Measurements from ENCODE around the gene HRCT1.

HRCT1 gene

GRCh38 chr9:35905912-35906679, at the start of gene HRCT1:
Gene HRCT1, plus strand, starts transcription at chr9:35906202. Its CDS starts 86 bp downstream, at chr9:35906288.
- H3K36me3 ChIP-seq (ENCODE audit: insufficient read depth, low read length): no peaks in the 10 kb centered on the region
- peak within 1 kb of the TSS; percentile 2 to 45 for H3K4me3 ChIP-seq (ENCODE audit: low read depth in 1 of 2, low read length in 2 of 2)
- peaks cover 66% of the 10 kb centered on the region for H3K4me1 ChIP-seq (ENCODE audit: insufficient read depth, low read length)
- H3K9ac ChIP-seq (ENCODE audit: low read length): no peak within 1 kb of the TSS
- H3K27me3 ChIP-seq (ENCODE audit: control insufficient read depth in 1 of 2, insufficient read depth in 2 of 2, low read length in 2 of 2): no peaks in the 10 kb centered on the region
- peak within 1 kb of the TSS; percentile 87 for H3K27ac ChIP-seq (ENCODE audit: low read depth, low read length)
- H3K9me3 ChIP-seq (ENCODE audit: low read length): no peaks in the 10 kb centered on the region

GRCh38 chr9:35856206-35856605, 49.8 kb upstream of the HRCT1 start:
- H3K9me3 ChIP-seq (ENCODE audit: low read length): no peaks in the 10 kb centered on the region
- no peaks in the 10 kb centered on the region for H3K27me3 ChIP-seq (ENCODE audit: control insufficient read depth in 1 of 2, insufficient read depth in 2 of 2, low read length in 2 of 2)
- no peaks in the 10 kb centered on the region for H3K4me1 ChIP-seq (ENCODE audit: insufficient read depth, low read length)
- no peak overlapping the region for H3K4me3 ChIP-seq (ENCODE audit: low read depth in 1 of 2, low read length in 2 of 2)
- no peak overlapping the region for H3K27ac ChIP-seq (ENCODE audit: low read depth, low read length)
- H3K9ac ChIP-seq (ENCODE audit: low read length): no peak overlapping the region
- H3K36me3 ChIP-seq (ENCODE audit: insufficient read depth, low read length): peaks cover 16% of the 10 kb centered on the region

GRCh38 chr9:35856882-35857281, 49.1 kb upstream of the HRCT1 start:
- H3K27ac ChIP-seq (ENCODE audit: low read depth, low read length): no peak overlapping the region
- no peaks in the 10 kb centered on the region for H3K9me3 ChIP-seq (ENCODE audit: low read length)
- H3K4me1 ChIP-seq (ENCODE audit: insufficient read depth, low read length): no peaks in the 10 kb centered on the region
- H3K36me3 ChIP-seq (ENCODE audit: insufficient read depth, low read length): peaks cover 16% of the 10 kb centered on the region
- H3K27me3 ChIP-seq (ENCODE audit: control insufficient read depth in 1 of 2, insufficient read depth in 2 of 2, low read length in 2 of 2): no peaks in the 10 kb centered on the region
- no peak overlapping the region for H3K9ac ChIP-seq (ENCODE audit: low read length)
- H3K4me3 ChIP-seq (ENCODE audit: low read depth in 1 of 2, low read length in 2 of 2): no peak overlapping the region

GRCh38 chr9:35858458-35858857, 47.5 kb upstream of the HRCT1 start:
- Histone ChIP-seq H3K27ac (ENCODE audit: low read depth, low read length) (no peak overlapping the region), H3K4me3 (ENCODE audit: low read depth in 1 of 2, low read length in 2 of 2) (no peak overlapping the region), H3K9ac (ENCODE audit: low read length) (no peak overlapping the region), H3K27me3 (ENCODE audit: control insufficient read depth in 1 of 2, insufficient read depth in 2 of 2, low read length in 2 of 2) (no peaks in the 10 kb centered on the region), H3K36me3 (ENCODE audit: insufficient read depth, low read length) (peaks cover 9% of the 10 kb centered on the region), H3K4me1 (ENCODE audit: insufficient read depth, low read length) (no peaks in the 10 kb centered on the region), H3K9me3 (ENCODE audit: low read length) (no peaks in the 10 kb centered on the region)

- no peak overlapping the region for H3K9ac ChIP-seq (ENCODE audit: low read length)
- no peak overlapping the region for H3K27ac ChIP-seq (ENCODE audit: low read depth, low read length)
- no peaks in the 10 kb centered on the region for H3K36me3 ChIP-seq (ENCODE audit: insufficient read depth, low read length)
- no peaks in the 10 kb centered on the region for H3K27me3 ChIP-seq (ENCODE audit: control insufficient read depth in 1 of 2, insufficient read depth in 2 of 2, low read length in 2 of 2)
- no peaks in the 10 kb centered on the region for H3K9me3 ChIP-seq (ENCODE audit: low read length)
- no peaks in the 10 kb centered on the region for H3K4me1 ChIP-seq (ENCODE audit: insufficient read depth, low read length)
- no peak overlapping the region for H3K4me3 ChIP-seq (ENCODE audit: low read depth in 1 of 2, low read length in 2 of 2)
These were observed 46.6 kb upstream of the HRCT1 start for GRCh38 chr9:35859310-35859989.

- Histone ChIP-seq H3K36me3 (ENCODE audit: insufficient read depth, low read length) (no peaks in the 10 kb centered on the region), H3K9me3 (ENCODE audit: low read length) (no peaks in the 10 kb centered on the region), H3K4me3 (ENCODE audit: low read depth in 1 of 2, low read length in 2 of 2) (no peak overlapping the region), H3K9ac (ENCODE audit: low read length) (no peak overlapping the region), H3K27me3 (ENCODE audit: control insufficient read depth in 1 of 2, insufficient read depth in 2 of 2, low read length in 2 of 2) (no peaks in the 10 kb centered on the region), H3K4me1 (ENCODE audit: insufficient read depth, low read length) (no peaks in the 10 kb centered on the region), H3K27ac (ENCODE audit: low read depth, low read length) (no peak overlapping the region)
These were observed 46.0 kb upstream of the HRCT1 start for GRCh38 chr9:35859990-35860339.

GRCh38 chr9:35861161-35861897, 44.7 kb upstream of the HRCT1 start:
- no peak overlapping the region for H3K27ac ChIP-seq (ENCODE audit: low read depth, low read length)
- no peaks in the 10 kb centered on the region for H3K4me1 ChIP-seq (ENCODE audit: insufficient read depth, low read length)
- H3K27me3 ChIP-seq (ENCODE audit: control insufficient read depth in 1 of 2, insufficient read depth in 2 of 2, low read length in 2 of 2): no peaks in the 10 kb centered on the region
- H3K9me3 ChIP-seq (ENCODE audit: low read length): no peaks in the 10 kb centered on the region
- no peaks in the 10 kb centered on the region for H3K36me3 ChIP-seq (ENCODE audit: insufficient read depth, low read length)
- H3K9ac ChIP-seq (ENCODE audit: low read length): no peak overlapping the region
- no peak overlapping the region for H3K4me3 ChIP-seq (ENCODE audit: low read depth in 1 of 2, low read length in 2 of 2)

- Histone ChIP-seq H3K4me1 (ENCODE audit: insufficient read depth, low read length) (no peaks in the 10 kb centered on the region), H3K9ac (ENCODE audit: low read length) (no peak overlapping the region), H3K4me3 (ENCODE audit: low read depth in 1 of 2, low read length in 2 of 2) (no peak overlapping the region), H3K27ac (ENCODE audit: low read depth, low read length) (no peak overlapping the region), H3K9me3 (ENCODE audit: low read length) (no peaks in the 10 kb centered on the region), H3K27me3 (ENCODE audit: control insufficient read depth in 1 of 2, insufficient read depth in 2 of 2, low read length in 2 of 2) (peaks cover 0 to 2% of the 10 kb centered on the region in 2 donors), H3K36me3 (ENCODE audit: insufficient read depth, low read length) (no peaks in the 10 kb centered on the region)
These were observed 43.7 kb upstream of the HRCT1 start for GRCh38 chr9:35862328-35862727.

GRCh38 chr9:35863583-35863982, 42.4 kb upstream of the HRCT1 start:
- H3K9me3 ChIP-seq (ENCODE audit: low read length): no peaks in the 10 kb centered on the region
- H3K9ac ChIP-seq (ENCODE audit: low read length): no peak overlapping the region
- H3K4me3 ChIP-seq (ENCODE audit: low read depth in 1 of 2, low read length in 2 of 2): no peak overlapping the region
- no peaks in the 10 kb centered on the region for H3K36me3 ChIP-seq (ENCODE audit: insufficient read depth, low read length)
- peaks cover 0 to 8% of the 10 kb centered on the region in 2 donors for H3K27me3 ChIP-seq (ENCODE audit: control insufficient read depth in 1 of 2, insufficient read depth in 2 of 2, low read length in 2 of 2)
- H3K27ac ChIP-seq (ENCODE audit: low read depth, low read length): no peak overlapping the region
- no peaks in the 10 kb centered on the region for H3K4me1 ChIP-seq (ENCODE audit: insufficient read depth, low read length)

- Histone ChIP-seq H3K36me3 (ENCODE audit: insufficient read depth, low read length) (no peaks in the 10 kb centered on the region), H3K27me3 (ENCODE audit: control insufficient read depth in 1 of 2, insufficient read depth in 2 of 2, low read length in 2 of 2) (peaks cover 0 to 18% of the 10 kb centered on the region in 2 donors), H3K4me3 (ENCODE audit: low read depth in 1 of 2, low read length in 2 of 2) (no peak overlapping the region), H3K9me3 (ENCODE audit: low read length) (no peaks in the 10 kb centered on the region), H3K27ac (ENCODE audit: low read depth, low read length) (no peak overlapping the region), H3K9ac (ENCODE audit: low read length) (no peak overlapping the region), H3K4me1 (ENCODE audit: insufficient read depth, low read length) (no peaks in the 10 kb centered on the region)
These were observed 41.2 kb upstream of the HRCT1 start for GRCh38 chr9:35864695-35865255.

GRCh38 chr9:35867538-35867937, 38.5 kb upstream of the HRCT1 start:
- no peak overlapping the region for H3K27ac ChIP-seq (ENCODE audit: low read depth, low read length)
- H3K4me3 ChIP-seq (ENCODE audit: low read depth in 1 of 2, low read length in 2 of 2): no peak overlapping the region
- H3K9ac ChIP-seq (ENCODE audit: low read length): no peak overlapping the region
- no peaks in the 10 kb centered on the region for H3K36me3 ChIP-seq (ENCODE audit: insufficient read depth, low read length)
- no peaks in the 10 kb centered on the region for H3K9me3 ChIP-seq (ENCODE audit: low read length)
- H3K27me3 ChIP-seq (ENCODE audit: control insufficient read depth in 1 of 2, insufficient read depth in 2 of 2, low read length in 2 of 2): peaks cover 0 to 18% of the 10 kb centered on the region in 2 donors
- H3K4me1 ChIP-seq (ENCODE audit: insufficient read depth, low read length): no peaks in the 10 kb centered on the region

All from muscle layer of colon (tissue), 2 donors.